K562 (cell line): ENCODE measurements around the gene GPD1L. TPM values are rescaled to one million over a fixed set of nuclear protein-coding genes. Genes with fewer than 3 reads are reported as not detected.
A peak's percentile ranks its signal among the peaks of the same experiment; 100 is the strongest.

Experiments
- ATAC-seq: fragments of 200-7000 bp; cut with Tn5 transposase; 3 replicates; pipeline ENCODE4 v1.9.1; 2020; ENCODE audit warnings: moderate library complexity
- BruUV-seq: library from RNA; stranded (reverse); fragments of 400-500 nt; replicated peaks from 2 replicates; lab custom pipeline; 2021; lab: Mats Ljungman, UMichigan
- CTCF ChIA-PET: fragments of 300-600 bp; formaldehyde crosslinking; extraction: SDS; loops from one replicate; lab custom pipeline; 2021; ENCODE audit warnings: low intra/inter-chr PET ratio; lab: Yijun Ruan, JAX
- POLR2A ChIA-PET: fragments of 300-600, 350-650 bp; sonication (Branson Sonifier 250); formaldehyde crosslinking; extraction: SDS; loops from one replicate; lab custom pipeline; 2021; ENCODE audit warnings: antibody characterized with exemption, inconsistent platforms; lab: Yijun Ruan, JAX
- DNase-seq, 4 experiments: peaks; one replicate each; pipeline versions ENCODE4 v3.0.0 to v3.0.0-alpha.2; 2011 to 2018; ENCODE audit warnings: low spot score in 3 of 4, mixed read lengths in 3 of 4; ENCODE audit errors: extremely low read depth in 1 of 4
- FAIRE-seq: peaks from 2 replicates; lab custom pipeline; 2011; peaks lifted over from hg19 to GRCh38; lab: Jason Lieb, UNC
- H2AFZ ChIP-seq: 2 replicates; pipeline ENCODE4 v1.6.0; 2011; ENCODE audit warnings: low read depth, low read length, control low read depth, inconsistent platforms
- H3K27ac ChIP-seq: fragments of 200-600 bp; 3 replicates; pipeline ENCODE4 v1.8.0; 2011; ENCODE audit warnings: low read depth, mild to moderate bottlenecking, control low read depth, inconsistent platforms, low read length, moderate library complexity, mixed read lengths; ENCODE audit errors: extremely low read depth
- H3K27me3 ChIP-seq, 2 experiments: fragments of 300-600 bp in 1 of 2; 2 replicates in 1 of 2; 3 replicates in 1 of 2; pipeline versions ENCODE4 v1.6.0 to v1.8.0; 2011; ENCODE audit warnings: inconsistent platforms in 2 of 2, low read length in 2 of 2, mild to moderate bottlenecking in 1 of 2, mixed read lengths in 1 of 2, moderate library complexity in 1 of 2; ENCODE audit not compliant: control insufficient read depth in 2 of 2, insufficient read depth in 2 of 2
- H3K36me3 ChIP-seq: fragments of 300-600 bp; 3 replicates; pipeline ENCODE4 v1.8.0; 2011; ENCODE audit warnings: mild to moderate bottlenecking, low read length, inconsistent platforms; ENCODE audit not compliant: control insufficient read depth, insufficient read depth
- H3K4me1 ChIP-seq, 2 experiments: fragments of 200-600 bp in 1 of 2; replicated peaks in 1 of 2; 2 replicates in 1 of 2; 3 replicates in 1 of 2; pipeline versions ENCODE4 v1.5.1 to v1.8.0; 2011; ENCODE audit warnings: inconsistent platforms in 2 of 2, low read length in 2 of 2, mild to moderate bottlenecking in 1 of 2, mixed read lengths in 1 of 2, moderate library complexity in 1 of 2; ENCODE audit not compliant: control insufficient read depth in 2 of 2, insufficient read depth in 2 of 2
- H3K4me2 ChIP-seq: 2 replicates; pipeline ENCODE4 v1.6.1; 2011; ENCODE audit warnings: low read length, control low read depth, inconsistent platforms, mixed read lengths; ENCODE audit not compliant: insufficient read depth
- H3K4me3 ChIP-seq: fragments of 200-600 bp; sonication (generic), shearing (Covaris generic); 2 replicates; pipeline ENCODE4 v1.5.1; 2016; ENCODE audit warnings: control low read depth, inconsistent platforms
- H3K79me2 ChIP-seq: fragments of 200-600 bp; 3 replicates; pipeline ENCODE4 v1.8.0; 2011; ENCODE audit warnings: low read length, inconsistent platforms; ENCODE audit not compliant: control insufficient read depth, insufficient read depth
- H3K9ac ChIP-seq, 2 experiments: 2 replicates each; pipeline versions ENCODE4 v1.6.0 to v1.6.1; 2011; ENCODE audit warnings: low read depth in 2 of 2, low read length in 2 of 2, control low read depth in 1 of 2, inconsistent platforms in 1 of 2, mild to moderate bottlenecking in 1 of 2, mixed read lengths in 1 of 2; ENCODE audit not compliant: insufficient read depth in 1 of 2
- H3K9me1 ChIP-seq: one replicate; pipeline ENCODE4 v1.6.0; 2011; ENCODE audit warnings: inconsistent platforms, mild to moderate bottlenecking, low read length, moderate library complexity; ENCODE audit not compliant: control insufficient read depth, insufficient read depth
- H3K9me3 ChIP-seq: replicated peaks from 2 replicates; pipeline ENCODE4 v1.5.1; 2011; ENCODE audit warnings: low read depth, low read length, inconsistent platforms; ENCODE audit not compliant: control insufficient read depth, insufficient read depth
- H4K20me1 ChIP-seq: replicated peaks from 2 replicates; pipeline ENCODE4 v1.6.1; 2011; ENCODE audit warnings: low read length, inconsistent platforms, mixed read lengths; ENCODE audit not compliant: control insufficient read depth, insufficient read depth
- CBX1 ChIP-seq: sonication (generic); IDR thresholded peaks from 2 replicates; pipeline ENCODE4 v1.6.1; 2016; ENCODE audit warnings: antibody characterized with exemption, low read depth, mild to moderate bottlenecking
- CBX3 ChIP-seq, 2 experiments: IDR thresholded peaks; 1 replicate in 1 of 2; 2 replicates in 1 of 2; pipeline ENCODE4 v1.6.1; 2012; ENCODE audit warnings: inconsistent platforms in 2 of 2, low read length in 2 of 2, borderline replicate concordance in 1 of 2, control low read depth in 1 of 2
- CBX5 ChIP-seq: IDR thresholded peaks from 2 replicates; pipeline ENCODE4 v1.6.1; 2014; ENCODE audit warnings: low read depth, borderline replicate concordance
- CREB1 ChIP-seq, 2 experiments: sonication (generic) in 1 of 2; formaldehyde crosslinking in 1 of 2; IDR thresholded peaks; 2 replicates each; pipeline versions ENCODE4 v1.6.1 to v1.8.0; 2012 to 2022; ENCODE audit warnings: inconsistent platforms in 1 of 2, mild to moderate bottlenecking in 1 of 2, missing genetic modification reagents in 1 of 2, moderate library complexity in 1 of 2
- LARP7 ChIP-seq: fragments of 450-650 bp; IDR thresholded peaks from 2 replicates; pipeline ENCODE4 v1.6.1; 2016
- SMAD2 ChIP-seq: fragments of 150-350 bp; IDR thresholded peaks from 2 replicates; pipeline ENCODE4 v1.6.1; 2014; ENCODE audit warnings: low read depth, mild to moderate bottlenecking, low read length
- TRIM24 ChIP-seq, 2 experiments: fragments of 450-650 bp; IDR thresholded peaks; 2 replicates each; pipeline ENCODE4 v1.6.1; 2016
- TRIM28 ChIP-seq: fragments of 450-650 bp; IDR thresholded peaks from 2 replicates; pipeline ENCODE4 v1.6.1; 2017
- WGBS: fragments of 100-300 bp; shearing (Covaris generic); methylation state at CpG from one replicate; pipeline ENCODE4 v1.1.6; 2016; ENCODE audit warnings: low coverage, mixed read lengths; ENCODE audit not compliant: insufficient coverage; ENCODE audit errors: missing lambda C conversion rate; 5-methylcytosine and 5-hydroxymethylcytosine counted together
- in situ Hi-C: fragments of 300-500 bp; cut with MboI; formaldehyde crosslinking; loops from 4 replicates; pipeline ENCODE4 v1.15.0; 2018; ENCODE audit warnings: inconsistent platforms, mixed read lengths
- intact Hi-C: fragments of 100-400 bp; cut with micrococcal nuclease; formaldehyde crosslinking; loops from 2 replicates; pipeline ENCODE4 v1.14.2; 2022
- polyA plus RNA-seq, 8 experiments: library from polyadenylated mRNA; depleted of rRNA in 4 of 8; stranded (reverse) in 5 of 8; unstranded in 3 of 8; fragments of >200 nt; fragmentation: Nextera tagmentation in 2 of 8; fragmentation: Illumina TruSeq in 1 of 8; extraction: Ambion mirVana in 2 of 8; extraction: Trizol in 1 of 8; gene quantifications; 2 replicates each; pipeline versions ENCODE4 v1.2.1 to v1.2.3, GENCODE V29; 2011 to 2014; ENCODE audit warnings: inconsistent platforms in 1 of 8, missing spikeins in 1 of 8
- total RNA-seq, 7 experiments: library from RNA; depleted of rRNA in 6 of 7; stranded (reverse); fragments of >200 nt in 6 of 7; fragmentation: Illumina TruSeq in 2 of 7; extraction: Trizol in 2 of 7; gene quantifications; 2 replicates each; pipeline versions ENCODE4 v1.2.1 to v1.2.3, GENCODE V29; 2011 to 2021; ENCODE audit warnings: low replicate concordance in 1 of 7
- TF ChIP-seq, protein P1 (sequence below): sonication (generic); formaldehyde crosslinking; IDR thresholded peaks from 2 replicates; pipeline ENCODE4 v1.8.0; 2022; ENCODE audit warnings: missing genetic modification reagents, mild to moderate bottlenecking, borderline replicate concordance

The GPD1L gene
- total and polyA plus RNA-seq, 9 of the 15 experiments (the other 6 are each of a cell fraction or from before 2014, with no cell fraction given) = 1.6 to 17.3 (median 12.3) TPM

DNA sequence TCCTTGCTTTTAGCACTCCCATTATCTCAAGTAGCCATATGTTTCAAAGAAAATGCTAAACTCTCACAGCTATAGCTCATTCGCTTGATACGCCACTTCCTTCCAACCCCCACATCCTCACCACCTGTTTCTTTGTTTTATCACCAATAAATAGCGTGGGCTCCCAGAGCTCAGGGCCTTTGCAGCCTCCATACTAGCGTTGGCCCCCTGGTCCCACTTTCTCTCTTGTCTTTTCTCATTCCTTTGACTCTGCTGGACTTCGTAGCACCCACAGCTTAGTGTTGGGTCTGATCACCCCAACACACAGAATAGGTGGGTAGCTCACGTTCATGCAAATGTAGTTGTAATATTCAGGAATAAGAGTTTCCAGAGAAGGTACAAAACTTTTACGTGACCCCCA is 4.1 kb upstream of the GPD1L start:
- H3K9me1 ChIP-seq = no peaks in the 10 kb centered on the region
- no peaks in the 10 kb centered on the region; the same call in 1 of the 2 replicates for H3K9me3 ChIP-seq
- H3K27me3 ChIP-seq = peaks cover 0 to 6% of the 10 kb centered on the region in 2 experiments; a peak in 2 of 5 replicates
- H3K27ac ChIP-seq = no peak overlapping the region
- no TSS peak for BruUV-seq
- intact Hi-C loops = no loop called here
- FAIRE-seq (no peak), ATAC-seq (no peak), DNase-seq (no peak)
- 17% methylated on average over 7 of the region's 7 CpGs for WGBS
- no peak overlapping the region for H3K4me3 ChIP-seq
- H4K20me1 ChIP-seq = no peaks in the 10 kb centered on the region
- H2AFZ ChIP-seq = no peak overlapping the region
- ChIA-PET POLR2A (no interaction called here), CTCF (no interaction called here)
- peaks cover 5 to 14% of the 10 kb centered on the region in 2 experiments; a peak in 4 of 5 replicates for H3K4me1 ChIP-seq
- TF ChIP-seq CBX1 (peak; percentile 74), CBX5 (peak; percentile 75; the same call in 1 of the 2 replicates), LARP7 (no peak), SMAD2 (no peak), CBX3 (IDR thresholded peaks at IDR 0.05; ENCODE audit: borderline replicate concordance in 1 of 2, low read length in 2 of 2) (peak in 1 of 2 experiments; percentile 46; a peak in 1 of 3 replicates), TRIM28 (peak; percentile 87), TRIM24 (IDR thresholded peaks at IDR 0.05) (peak; percentile 32 to 61; a peak in 2 of 4 replicates)
- no peak overlapping the region for H3K4me2 ChIP-seq
- in situ Hi-C loops = no loop called here
- H3K79me2 ChIP-seq = no peaks in the 10 kb centered on the region
- H3K36me3 ChIP-seq = no peaks in the 10 kb centered on the region
- no peak overlapping the region for H3K9ac ChIP-seq

DNA sequence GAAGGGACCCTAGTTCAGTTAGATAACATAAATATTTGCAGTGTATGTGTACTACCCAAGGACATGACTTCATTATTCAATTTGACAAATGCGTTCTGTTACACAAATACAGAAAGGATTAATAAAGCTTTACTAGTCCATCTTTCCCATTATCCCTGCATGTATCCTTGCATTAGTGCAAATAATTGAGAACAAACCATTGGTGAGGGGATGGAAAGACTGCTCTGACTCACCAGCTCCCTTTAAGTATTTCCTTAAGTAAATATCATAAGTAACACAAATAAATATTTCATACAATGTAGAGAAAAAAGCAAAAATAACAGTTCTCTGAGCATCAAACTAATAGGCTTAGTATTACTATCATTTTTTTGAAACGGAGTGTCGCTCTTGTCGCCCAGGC is 1.9 kb upstream of the GPD1L start:
- POLR2A ChIA-PET = interaction anchor here (0.6 kb wide), 1 partner anchor 13 kb away, joined by 4 read pairs; no protein-coding TSS in a partner anchor
- FAIRE-seq = peak; percentile 48

More for the DNA sequence above, 1.9 kb upstream of the GPD1L start:
- Histone ChIP-seq H3K9me3 (no peaks in the 10 kb centered on the region; the same call in 1 of the 2 replicates), H3K4me3 (no peak overlapping the region), H4K20me1 (no peaks in the 10 kb centered on the region), H3K4me1 (peaks cover 7 to 14% of the 10 kb centered on the region in 2 experiments; a peak in 4 of 5 replicates), H2AFZ (no peak overlapping the region), H3K9me1 (no peaks in the 10 kb centered on the region), H3K79me2 (no peaks in the 10 kb centered on the region), H3K9ac (no peak overlapping the region), H3K27ac (no peak overlapping the region), H3K4me2 (no peak overlapping the region), H3K36me3 (no peaks in the 10 kb centered on the region), H3K27me3 (peaks cover 0 to 12% of the 10 kb centered on the region in 2 experiments; a peak in 2 of 5 replicates)
- TF ChIP-seq, protein P1, sequence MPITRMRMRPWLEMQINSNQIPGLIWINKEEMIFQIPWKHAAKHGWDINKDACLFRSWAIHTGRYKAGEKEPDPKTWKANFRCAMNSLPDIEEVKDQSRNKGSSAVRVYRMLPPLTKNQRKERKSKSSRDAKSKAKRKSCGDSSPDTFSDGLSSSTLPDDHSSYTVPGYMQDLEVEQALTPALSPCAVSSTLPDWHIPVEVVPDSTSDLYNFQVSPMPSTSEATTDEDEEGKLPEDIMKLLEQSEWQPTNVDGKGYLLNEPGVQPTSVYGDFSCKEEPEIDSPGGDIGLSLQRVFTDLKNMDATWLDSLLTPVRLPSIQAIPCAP (CRISPR knock-in tag) = no peak
- TF ChIP-seq CREB1 (IDR thresholded peaks at IDR 0.05) = no peak
- TF ChIP-seq CREB1 (CRISPR knock-in tag; IDR thresholded peaks at IDR 0.05) = no peak
- no peak for ATAC-seq
- CTCF ChIA-PET = no interaction called here
- intact Hi-C loops (no loop called here), in situ Hi-C loops (no loop called here)
- no TSS peak for BruUV-seq
- no peak for DNase-seq
- WGBS = 79% methylated on average over 4 of the region's 4 CpGs
